ENCODE measurements around the gene TGM5.

GRCh38 chr15:43281926-43282602 lies 15.3 kb upstream of the TGM5 start:
- TF ChIP-seq CTCF (IDR thresholded peaks at IDR 0.05; ENCODE audit: low read depth, low read length, poor library complexity, severe bottlenecking) (no peak), EZH2phosphoT487 (IDR thresholded peaks at IDR 0.05; ENCODE audit: borderline replicate concordance, low read length) (no peak)

Measured in DOHH2 (cell line).